DMS114 treated with DMSO at 0.1 percent for 48 hours (cell line): ENCODE measurements around the gene CAMK2N1.
"Not testable (repeated sequence)": the region's sequence is repeated elsewhere in the genome, so short reads cannot be mapped to it uniquely, and the experiment has no call there.

Source experiments
- DNase-seq: peaks from one replicate; lab custom pipeline; 2025; ENCODE audit not compliant: unreplicated experiment; lab: John Stamatoyannopoulos, UW

Gene CAMK2N1

DNA sequence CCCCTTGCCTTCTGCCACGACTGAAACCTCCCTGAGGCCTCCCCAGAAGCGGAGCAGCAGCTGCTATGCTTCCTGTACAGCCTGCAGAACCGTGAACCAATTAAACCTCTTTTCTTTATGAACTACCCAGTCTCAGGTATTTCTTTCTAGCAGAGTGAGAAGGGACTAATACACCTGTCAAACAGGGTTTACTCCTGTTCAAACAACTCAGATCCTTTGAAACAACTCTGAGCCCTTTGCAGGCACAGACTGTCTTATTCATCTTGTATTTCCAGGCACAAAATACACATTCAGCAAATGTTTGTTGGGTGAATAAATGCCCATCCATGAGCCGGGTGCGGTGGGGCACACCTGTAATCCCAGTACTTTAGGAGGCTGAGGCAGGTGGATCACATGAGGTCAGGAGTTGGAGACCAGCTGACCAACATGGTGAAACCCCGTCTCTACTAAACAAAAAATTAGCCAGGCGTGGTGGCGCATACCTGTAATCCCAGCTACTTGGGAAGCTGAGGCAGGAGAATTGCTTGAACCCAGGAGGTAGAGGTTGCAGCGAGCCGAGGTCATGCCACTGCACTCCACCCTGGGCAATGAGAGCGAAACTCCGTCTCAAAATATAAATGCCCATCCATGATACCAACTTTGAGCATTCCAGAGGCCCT is 10.8 kb upstream of the CAMK2N1 start:
- not testable (repeated sequence) for DNase-seq

DNA sequence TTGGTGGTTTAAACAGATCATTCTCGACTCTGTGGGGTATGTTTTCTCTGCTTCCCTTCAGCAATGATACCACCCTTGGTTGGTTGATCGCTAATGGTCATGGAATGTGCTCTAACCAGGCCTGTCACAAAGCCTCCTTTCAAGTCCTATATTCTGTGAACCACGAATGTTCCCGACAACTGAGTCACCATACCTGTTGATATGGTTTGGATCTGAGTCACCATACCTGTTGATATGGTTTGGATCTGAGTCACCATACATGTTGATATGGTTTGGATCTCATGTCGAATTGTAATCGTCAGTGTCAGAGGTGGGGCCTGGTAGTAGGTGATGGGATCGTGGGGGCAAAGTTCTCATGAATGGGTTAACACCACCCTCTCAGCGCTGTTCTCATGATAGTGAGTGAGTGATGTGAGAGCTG is 10.2 kb upstream of the CAMK2N1 start:
- no peak for DNase-seq

DNA sequence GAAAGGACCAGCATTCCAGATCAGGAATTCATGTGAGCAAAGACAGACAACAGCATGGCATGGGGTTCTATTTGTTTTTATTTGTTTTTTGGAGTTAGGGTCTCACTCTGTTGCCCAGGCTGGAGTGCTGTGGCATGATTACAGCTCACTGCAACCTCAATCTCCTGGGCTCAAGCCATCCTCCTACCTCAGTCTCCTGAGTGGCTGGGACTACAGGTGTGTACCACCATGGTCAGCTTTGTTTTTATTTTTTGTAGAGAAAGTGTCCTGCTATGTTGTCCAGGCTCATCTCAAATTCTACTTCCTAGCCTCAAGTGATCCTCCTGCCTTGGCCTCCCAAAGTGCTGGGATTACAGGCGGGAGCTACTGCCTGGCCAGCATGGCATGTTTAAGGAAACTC is 9.7 kb upstream of the CAMK2N1 start:
- DNase-seq, result no peak

DNA sequence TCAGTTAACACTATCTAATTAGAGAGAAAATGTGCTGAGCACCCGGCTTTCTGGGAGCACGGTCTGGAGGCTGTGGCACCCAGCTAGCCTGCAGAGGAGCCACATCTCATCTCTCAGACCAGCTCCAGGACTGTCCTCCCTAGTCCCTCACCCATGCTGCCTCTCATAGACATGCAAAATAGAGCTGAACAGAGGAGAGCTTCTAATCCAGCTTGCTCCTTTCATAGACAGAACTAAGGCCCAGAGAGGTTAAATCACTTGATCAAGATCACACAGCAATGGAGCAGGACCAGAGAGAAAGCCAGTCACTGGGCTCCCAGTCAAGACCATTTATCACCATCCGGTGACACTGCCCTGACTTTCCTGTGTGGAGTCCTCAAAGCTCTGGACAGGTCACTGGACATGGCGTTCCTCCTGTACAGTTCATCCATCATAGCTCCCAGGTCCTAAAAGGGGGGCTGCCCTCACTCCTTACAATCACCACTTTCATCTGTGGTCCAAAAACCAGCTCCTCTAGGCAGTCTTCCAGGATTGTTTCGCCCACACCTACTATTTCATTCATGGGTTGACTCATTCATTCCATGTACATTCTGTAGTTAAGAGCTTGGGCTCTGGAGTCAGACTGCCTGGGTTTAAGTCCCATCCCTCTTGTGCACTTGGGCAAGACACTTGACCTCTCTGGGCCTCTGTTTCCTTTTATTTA is 8.8 kb upstream of the CAMK2N1 start:
- DNase-seq, result no peak

DNA sequence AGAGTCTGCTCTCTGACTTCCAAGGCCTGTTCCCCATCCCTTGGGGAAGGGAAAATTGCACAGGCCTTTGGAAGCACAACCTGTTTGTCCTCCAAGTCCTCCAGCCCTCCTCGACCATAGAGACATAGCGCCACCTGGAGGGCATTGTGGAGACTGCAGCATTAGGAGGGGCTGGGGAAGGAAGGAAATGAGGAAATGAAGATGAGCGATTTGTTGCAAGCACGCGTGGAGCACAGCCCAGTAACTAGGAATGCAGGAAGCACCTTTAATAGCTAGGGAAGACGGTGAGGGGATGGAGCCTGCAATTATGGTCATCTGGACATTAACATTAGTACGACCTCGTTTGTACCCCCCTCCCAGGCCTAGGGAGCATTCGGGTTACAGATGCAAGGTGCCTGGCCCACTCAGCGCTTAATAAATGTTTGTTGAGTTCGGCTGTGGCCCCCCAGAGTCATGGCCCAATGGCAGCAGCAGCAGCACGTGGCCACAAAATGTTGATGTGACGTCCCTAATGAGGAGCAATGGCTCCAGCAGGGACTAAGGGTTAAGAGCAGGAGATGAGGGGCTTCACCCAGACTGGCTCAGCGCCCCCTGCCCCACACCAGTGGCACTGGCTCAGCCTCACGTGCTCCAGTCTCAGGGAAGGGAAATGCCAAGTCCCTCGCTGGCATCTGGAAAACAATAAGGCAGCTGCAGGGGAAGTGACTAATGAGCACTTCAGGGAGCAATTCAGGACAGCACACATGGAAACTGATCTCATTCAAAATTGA is 8.0 kb upstream of the CAMK2N1 start:
- peak; percentile 61 for DNase-seq

DNA sequence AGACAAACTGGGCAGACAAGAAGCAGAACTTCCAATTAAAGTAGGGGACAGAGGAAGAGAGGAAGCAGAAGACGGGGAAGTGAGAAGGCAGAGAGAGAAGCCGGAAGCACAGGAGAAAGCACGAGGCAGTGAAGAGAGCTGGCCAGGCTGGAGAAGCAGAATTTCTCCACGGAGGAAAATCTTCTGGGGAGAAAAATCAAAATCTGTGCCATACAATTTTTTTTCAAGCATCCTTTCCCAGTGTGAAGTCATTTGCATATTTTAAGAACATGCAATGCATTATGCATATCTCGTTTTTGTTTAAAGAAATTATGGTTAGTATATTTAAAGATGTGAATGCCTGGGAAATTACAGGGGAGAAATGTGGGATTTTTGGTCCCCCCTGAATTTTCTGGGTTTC is 7.3 kb upstream of the CAMK2N1 start:
- no peak for DNase-seq

DNA sequence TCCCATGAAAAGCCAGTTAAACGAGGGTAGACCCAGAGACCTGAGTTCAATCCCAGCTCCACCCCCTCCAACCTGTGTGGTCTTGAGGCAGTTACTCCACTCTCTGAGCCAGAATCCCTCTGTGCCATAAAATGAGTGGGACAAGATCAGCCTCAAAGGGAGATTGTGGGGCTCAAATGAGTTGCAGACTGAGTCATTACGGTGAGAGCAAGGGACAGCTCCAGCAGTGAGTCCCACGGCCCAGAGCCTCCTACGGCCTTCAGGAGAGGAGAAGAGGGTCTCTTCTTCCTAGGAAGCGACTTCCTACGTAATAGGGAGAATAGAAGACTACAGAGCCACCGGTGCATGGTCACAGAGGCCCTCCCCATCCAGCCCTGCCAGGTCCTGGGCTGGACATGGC is 6.7 kb upstream of the CAMK2N1 start:
- DNase-seq, result no peak

DNA sequence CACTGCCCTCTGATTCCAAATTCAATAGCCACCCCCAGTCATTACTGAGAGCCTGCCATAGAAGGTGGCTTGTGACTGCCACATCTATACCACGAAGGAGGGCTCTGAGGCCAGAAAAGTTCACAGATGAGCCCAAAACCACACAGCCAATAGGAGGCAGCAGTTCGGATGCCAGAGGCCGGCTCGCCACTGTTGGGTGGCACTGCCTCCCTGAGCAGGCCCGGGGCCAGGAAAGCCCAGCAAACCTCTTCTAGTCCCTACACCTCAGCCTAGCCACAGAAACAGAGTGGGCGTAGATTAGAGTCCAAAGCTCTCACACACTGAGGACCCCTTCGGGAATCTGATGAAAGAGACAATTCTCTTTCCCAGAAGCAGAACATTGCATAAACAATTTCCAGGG is 5.9 kb upstream of the CAMK2N1 start:
- no peak for DNase-seq

DNA sequence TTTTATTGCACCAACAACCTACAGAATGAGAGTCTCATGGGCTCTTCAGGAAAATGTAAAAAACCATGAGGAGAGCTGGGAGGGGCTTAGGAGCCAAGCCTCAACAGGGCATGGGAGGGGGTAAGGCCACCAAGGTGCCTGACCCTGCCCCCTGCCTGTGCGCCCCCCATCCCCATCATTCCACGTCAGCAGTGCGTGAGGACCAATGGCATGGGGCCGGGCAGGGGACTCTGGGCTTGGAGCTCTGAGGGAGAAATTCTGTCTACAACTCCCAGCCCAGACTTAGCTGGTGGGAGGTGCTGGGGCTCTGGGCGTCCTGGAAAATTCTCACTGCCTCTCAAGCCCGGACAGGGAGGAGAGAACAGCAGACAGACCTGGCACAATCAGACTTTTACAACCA is 5.2 kb upstream of the CAMK2N1 start:
- no peak for DNase-seq

DNA sequence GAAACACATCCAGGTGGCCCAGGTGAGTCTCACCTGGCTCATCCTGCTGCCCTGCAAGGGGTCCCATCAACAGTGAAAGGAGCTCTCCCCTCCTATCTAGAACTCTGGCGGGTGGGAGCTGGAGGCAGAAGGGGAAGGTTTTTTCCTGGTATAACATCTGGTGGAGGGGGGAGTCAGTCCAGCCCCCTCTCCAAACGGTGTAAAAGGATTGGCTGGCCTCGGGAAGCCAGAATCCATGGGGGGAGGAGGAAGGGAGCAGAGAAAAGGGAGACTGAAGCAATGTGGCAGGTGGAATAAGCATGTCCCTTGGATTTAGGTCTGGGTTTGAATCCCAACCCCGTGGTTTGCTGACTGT is 1.2 kb upstream of the CAMK2N1 start:
- DNase-seq, result no peak

DNA sequence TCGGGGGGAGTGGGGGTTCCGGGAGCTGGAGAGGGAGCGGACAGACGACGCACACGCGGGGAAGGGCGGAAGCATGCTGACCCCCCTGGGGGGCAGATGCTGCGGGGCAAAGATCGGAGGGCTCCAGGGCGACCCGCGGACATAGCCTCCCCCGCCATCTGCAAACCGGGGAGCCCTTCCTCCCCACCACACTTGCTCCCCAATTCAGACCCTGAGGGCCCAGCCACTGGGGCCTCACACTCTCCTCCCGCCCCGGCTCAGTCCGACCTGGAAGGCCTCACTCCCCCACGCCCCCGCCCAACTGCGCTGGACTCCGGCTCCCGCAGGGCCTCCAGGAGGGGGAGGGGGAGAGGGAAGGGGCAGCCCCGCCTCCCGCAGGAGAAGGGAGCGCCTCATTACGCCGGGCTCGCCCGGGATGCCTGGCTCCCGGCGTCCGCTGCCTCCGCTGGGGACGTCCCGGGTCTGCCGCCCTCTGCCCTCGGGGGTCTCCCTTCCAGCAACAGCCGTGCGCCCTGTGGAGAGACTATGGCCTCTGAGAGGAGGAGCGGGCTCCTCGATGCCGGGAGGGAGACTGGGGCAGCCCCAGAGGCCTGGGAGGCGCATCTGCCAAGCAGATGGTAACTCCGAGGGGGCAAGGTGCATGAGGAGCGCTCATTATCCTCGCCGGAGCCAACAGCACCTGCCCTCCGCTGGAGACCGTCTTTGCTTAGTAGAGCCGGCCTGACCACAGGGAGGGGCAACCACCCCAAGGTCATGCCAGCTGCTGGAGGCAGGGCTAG is 636 bp upstream of the CAMK2N1 start:
- DNase-seq, result no peak

DNA sequence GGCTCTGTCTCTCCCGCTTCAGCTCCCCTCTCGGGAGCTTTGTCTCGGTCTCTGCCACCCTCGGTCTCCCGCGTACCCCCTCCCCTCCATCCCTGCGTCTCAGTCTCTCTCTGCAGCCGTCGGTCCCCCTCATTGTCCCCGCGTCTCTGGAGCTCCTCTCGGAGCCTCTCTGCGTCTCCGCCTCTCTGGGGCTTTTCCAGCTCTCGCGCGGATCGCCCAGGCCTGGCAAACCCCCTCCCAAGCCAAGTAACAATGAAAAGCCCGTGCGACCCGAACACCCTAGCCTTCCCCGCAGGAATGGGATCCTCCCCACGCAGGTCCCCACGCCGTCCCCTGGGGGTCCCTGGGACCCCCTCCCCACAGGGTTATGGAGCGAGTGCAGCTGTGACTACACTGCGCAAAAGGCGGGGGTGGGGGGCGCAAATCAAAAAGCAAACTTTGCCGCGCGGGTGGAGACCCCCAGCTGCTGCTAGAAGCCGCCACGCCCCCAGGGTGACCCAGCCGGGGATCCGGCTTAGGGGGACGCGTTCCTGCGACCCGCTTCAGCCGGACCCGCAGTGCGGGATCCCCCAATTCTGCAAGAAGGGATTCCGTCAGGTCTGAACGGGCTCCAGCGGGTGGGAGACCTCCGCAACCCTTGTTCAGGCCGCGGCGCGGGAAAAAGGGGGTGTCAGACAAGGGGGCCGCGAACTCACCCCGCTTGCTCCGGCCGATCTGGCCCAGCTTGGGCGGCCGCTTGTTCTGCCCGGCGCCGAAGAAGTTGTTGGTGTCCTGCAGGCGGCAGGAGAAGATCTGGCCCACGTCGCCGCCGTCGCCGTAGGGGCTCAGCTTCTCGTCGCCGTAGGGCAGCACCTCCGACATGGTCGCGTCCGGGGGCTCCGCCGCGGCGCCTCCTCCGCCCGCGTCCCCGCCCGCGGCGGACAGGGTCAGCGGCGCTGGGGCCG is 1.2 kb downstream of the CAMK2N1 start:
- peak; percentile 47 for DNase-seq

DNA sequence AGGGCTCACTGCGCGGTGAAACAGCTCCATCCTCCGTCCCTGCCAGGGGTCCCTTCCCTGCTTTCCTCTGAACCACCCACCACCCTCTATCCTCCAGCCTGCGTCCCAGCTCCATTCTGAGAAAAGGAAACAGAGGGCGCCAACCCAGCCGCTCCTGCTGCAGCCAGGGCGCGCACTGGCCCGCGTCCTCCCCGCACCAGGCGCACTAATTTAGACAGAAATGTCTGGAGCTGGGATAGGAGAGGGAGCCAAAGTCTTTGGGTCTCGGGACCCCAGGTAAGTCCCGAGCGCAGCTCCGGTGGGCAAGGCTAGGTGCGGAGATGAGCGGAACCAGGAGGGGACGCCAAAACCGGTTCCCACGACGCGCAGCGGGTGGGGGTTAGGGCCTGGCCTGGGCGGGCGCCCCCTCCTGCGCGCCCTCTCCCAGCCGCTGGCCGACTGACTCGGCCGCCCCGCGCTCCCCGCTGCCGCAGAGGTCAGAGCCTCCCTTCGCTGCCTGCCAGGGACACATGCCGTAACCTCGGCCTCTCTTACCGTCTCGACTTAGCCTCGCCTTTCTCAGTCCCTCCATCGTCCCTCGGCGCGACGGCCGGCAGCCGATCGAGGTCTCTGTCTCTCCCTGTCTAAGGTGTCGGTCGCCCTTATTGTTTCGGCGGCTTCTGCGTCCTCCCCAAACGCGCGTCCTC is 2.0 kb downstream of the CAMK2N1 start:
- DNase-seq, result peak; percentile 47

DNA sequence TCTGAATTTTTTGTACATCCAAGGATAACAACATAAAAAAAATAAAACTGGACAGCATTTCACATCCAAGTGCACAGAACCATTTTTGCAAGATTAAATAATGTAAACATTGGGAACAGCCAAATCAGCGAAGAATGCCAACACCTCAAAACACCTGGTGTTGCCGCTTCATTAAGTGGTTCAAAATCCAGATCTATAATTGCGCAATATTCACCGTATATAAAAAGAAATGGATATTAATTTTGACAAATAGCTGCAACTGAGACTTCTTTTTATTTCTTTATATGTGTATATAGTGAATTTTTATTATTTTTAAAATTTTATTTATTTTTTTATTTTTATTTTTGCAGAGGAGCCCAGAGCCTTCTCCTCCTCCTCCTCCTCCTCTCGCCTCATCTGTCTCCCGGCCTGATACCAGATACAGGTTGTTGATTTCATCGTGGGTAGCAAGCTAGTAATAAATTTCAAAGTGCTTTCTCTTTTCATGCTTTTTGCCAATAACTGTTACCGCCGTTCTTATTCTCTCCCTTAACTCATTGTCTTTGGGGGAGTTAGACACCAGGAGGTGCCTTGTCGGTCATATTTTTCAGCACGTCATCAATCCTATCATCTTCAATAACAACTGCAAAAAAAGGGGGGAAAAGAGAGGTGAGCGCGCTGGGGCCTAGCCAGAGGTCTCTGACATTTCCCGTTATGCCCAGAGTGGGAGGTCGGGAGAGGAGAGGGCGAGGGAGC is 2.7 kb downstream of the CAMK2N1 start:
- DNase-seq, result no peak

DNA sequence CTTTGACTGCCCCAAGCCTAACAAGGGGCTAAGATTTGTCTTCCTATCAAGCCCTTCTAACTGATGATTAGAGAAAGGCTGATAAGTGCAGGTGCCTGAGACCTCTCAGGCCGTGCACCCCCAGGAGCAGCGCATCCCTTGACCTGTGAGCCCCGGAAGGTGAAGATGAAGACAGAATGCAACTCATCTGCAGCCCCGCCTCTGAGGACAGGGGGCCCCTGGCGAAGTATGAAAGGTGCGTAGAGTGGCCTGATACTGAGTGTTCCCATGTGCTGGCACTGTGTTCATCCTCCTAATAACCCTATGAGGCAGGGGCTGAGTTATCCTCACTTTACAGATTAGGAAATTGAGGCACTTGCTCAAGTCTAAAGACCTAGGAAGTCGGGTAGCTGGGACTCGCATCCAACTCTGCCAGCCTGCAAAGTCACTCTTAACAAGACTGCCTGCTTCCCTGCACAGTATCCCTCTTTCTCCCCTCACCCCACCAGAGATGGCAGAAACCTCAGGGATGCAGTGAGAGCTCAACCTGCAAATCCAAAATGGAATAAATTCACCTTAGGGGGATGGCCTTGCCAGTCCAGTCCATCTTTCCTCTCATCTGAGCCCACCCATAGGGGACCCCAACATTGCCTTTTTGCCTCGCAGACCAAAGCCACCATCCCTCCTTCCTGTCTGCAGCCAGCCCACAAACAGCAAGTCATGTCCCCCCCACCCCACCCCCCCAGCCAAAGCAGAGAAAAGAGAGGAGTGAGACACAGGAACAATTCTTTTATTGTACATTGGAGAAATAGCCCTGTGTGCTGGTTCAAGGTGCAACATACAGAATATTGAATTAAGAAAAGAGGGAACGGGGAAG is 4.1 kb downstream of the CAMK2N1 start:
- DNase-seq, result no peak

DNA sequence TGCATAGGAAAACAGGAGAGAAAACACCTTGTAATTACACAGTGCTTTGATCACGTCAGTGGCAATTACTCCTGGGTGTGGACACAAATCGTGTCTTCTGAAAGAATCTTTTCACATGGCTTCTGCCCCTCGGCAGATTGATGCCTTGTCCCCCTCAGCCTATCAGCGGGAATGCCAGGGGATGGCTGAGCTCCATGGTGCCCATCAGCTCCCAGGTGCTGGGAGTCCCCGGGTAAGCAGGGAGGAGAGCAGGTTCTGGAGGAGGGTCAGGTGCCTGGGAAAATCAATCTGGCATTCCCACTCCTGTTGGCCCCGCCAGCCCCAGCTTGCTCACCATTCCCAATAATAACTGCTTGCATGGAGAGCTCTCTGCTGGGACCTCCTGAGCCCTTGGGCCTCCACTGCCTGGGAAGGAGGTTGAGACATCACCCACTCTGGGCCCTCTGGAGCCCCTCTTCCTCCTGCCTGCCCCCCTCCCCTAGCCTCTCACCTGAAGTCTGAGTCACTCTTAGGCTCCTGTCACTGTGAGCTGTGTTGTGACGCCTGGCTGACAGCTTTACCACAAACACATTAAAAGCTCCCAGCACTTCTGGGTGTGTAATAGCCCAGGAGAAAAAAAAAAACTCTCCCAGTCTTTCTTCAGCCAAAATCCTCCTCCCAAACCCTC is 4.9 kb downstream of the CAMK2N1 start:
- no peak for DNase-seq

DNA sequence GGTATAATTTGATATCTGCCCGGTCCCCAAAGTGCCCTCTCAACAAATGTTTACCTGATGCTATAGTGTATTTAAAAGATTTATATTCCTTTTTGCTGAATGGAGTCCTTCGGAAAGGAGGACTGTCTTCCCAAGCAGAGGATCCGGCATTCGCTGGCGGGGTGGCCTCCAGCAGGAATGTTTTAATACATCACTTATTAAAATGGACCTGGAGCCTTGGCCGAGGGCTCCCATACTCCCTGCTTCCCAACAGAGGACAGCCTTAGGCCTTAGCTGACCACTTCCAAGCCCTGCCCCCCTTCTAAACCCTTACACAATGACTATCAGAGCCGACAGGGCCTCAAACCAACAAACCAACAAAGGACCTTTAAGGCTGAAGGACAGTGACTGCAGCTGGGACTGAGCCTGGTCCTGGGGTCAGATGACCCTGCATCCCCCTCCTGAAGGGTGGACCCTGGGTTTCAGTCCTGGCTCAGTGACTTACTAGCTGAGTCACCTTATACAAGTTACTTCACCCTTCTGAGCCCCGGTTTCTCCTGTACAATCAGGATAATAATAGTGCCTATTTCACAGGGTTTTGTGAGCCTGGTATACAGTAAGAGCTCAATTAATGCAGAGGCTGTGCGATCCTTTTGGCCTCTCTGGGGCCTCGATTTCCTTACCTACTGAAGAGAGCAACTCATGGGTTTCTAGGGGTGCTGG is 5.6 kb downstream of the CAMK2N1 start:
- no peak for DNase-seq
